Regular cardiac myocyte (primary cell): Measurements from ENCODE around the gene TEDC2. TPM values are rescaled to one million over a fixed set of nuclear protein-coding genes. Genes with fewer than 3 reads are reported as not detected.

Source experiments
- total RNA-seq: library from RNA; depleted of rRNA; stranded (reverse); fragments of >200 nt; gene quantifications from 2 replicates; pipeline ENCODE4 v1.2.3, GENCODE V29; 2014

Gene TEDC2
- total RNA-seq: 1.7 and 12.5 TPM in 2 replicates

GRCh38 chr16:2459647-2460390 is at the start of gene TEDC2:
TEDC2 (plus strand) TSS chr16:2460109; CDS start chr16:2460145, 36 bp downstream.

GRCh38 chr16:2429034-2429770 is 30.7 kb upstream of the TEDC2 start, which contains the start of gene CCNF:
CCNF (plus strand) TSS chr16:2429447; CDS start chr16:2429482, 35 bp downstream.

GRCh38 chr16:2471016-2471652 is 11.2 kb downstream of the TEDC2 start, which contains the start of gene NTN3:
NTN3 (plus strand) TSS chr16:2471297; CDS start chr16:2471702, 405 bp downstream.

GRCh38 chr16:2474877-2475412 is 15.0 kb downstream of the TEDC2 start, which contains the start of gene TBC1D24:
TBC1D24 (plus strand) TSS chr16:2475127; CDS start chr16:2496149, 21,022 bp downstream.

GRCh38 chr16:2513405-2514332 is 53.8 kb downstream of the TEDC2 start, which contains the start of gene ATP6V0C:
ATP6V0C (plus strand) TSS chr16:2513952; CDS start chr16:2514104, 152 bp downstream.

Other genes starting within 250 kb of the TEDC2 start
- gene BRICD5, start 249.2 kb upstream of the TEDC2 start, total RNA-seq: 0.77 and 1.7 TPM in 2 replicates
- 10.1 and 22.8 TPM in 2 replicates for gene PGP, start 245.3 kb upstream of the TEDC2 start, total RNA-seq
- 28.6 and 35.0 TPM in 2 replicates for gene E4F1, start 236.5 kb upstream of the TEDC2 start, total RNA-seq
- gene DNASE1L2, start 223.7 kb upstream of the TEDC2 start, total RNA-seq: 0.56 and 0.58 TPM in 2 replicates
- gene ECI1, start 208.5 kb upstream of the TEDC2 start, total RNA-seq: 21.4 and 30.5 TPM in 2 replicates
- 39.2 and 117 TPM in 2 replicates for gene RNPS1, start 192.0 kb upstream of the TEDC2 start, total RNA-seq
- gene ABCA3, start 119.4 kb upstream of the TEDC2 start, total RNA-seq: 2.1 and 2.8 TPM in 2 replicates
- 4.2 and 37.0 TPM in 2 replicates for gene CCNF, start 30.7 kb upstream of the TEDC2 start, total RNA-seq
- 0.19 and 0.56 TPM in 2 replicates for gene NTN3, start 11.2 kb downstream of the TEDC2 start, total RNA-seq
- 11.3 and 16.3 TPM in 2 replicates for gene TBC1D24, start 15.0 kb downstream of the TEDC2 start, total RNA-seq
- gene ATP6V0C, start 53.8 kb downstream of the TEDC2 start, total RNA-seq: 6.8 and 8.4 TPM in 2 replicates
- 24.0 and 42.3 TPM in 2 replicates for gene AMDHD2, start 60.3 kb downstream of the TEDC2 start, total RNA-seq
- gene CEMP1, start 71.3 kb downstream of the TEDC2 start, total RNA-seq: not detected in 2 replicates
- 16.9 and 22.8 TPM in 2 replicates for gene PDPK1, start 77.9 kb downstream of the TEDC2 start, total RNA-seq
- 21.4 and 32.6 TPM in 2 replicates for gene KCTD5, start 222.4 kb downstream of the TEDC2 start, total RNA-seq